22Rv1 (cell line): ENCODE data around the gene ELK3.

Experiments
- CTCF ChIP-seq: fragments of 450-650 bp; IDR thresholded peaks from 2 replicates; pipeline ENCODE4 v1.5.1; 2017; ENCODE audit warnings: mild to moderate bottlenecking
- ZFX ChIP-seq: fragments of 450-650 bp; IDR thresholded peaks from 2 replicates; pipeline ENCODE4 v1.6.1; 2017; ENCODE audit warnings: antibody characterized with exemption, borderline replicate concordance

- no peak for TF ChIP-seq CTCF
- no peak for TF ChIP-seq ZFX
Observed at GRCh38 chr12:96218989-96219678, 25.0 kb downstream of the ELK3 start.
